Myocyte (in vitro differentiated cells): ENCODE measurements around the gene APOBEC3B. TPM values are rescaled to one million over a fixed set of nuclear protein-coding genes. Genes with fewer than 3 reads are reported as not detected.
"Not testable (repeated sequence)": the region's sequence is repeated elsewhere in the genome, so short reads cannot be mapped to it uniquely, and the experiment has no call there.

ENCODE experiments used
- DNase-seq: peaks from one replicate; pipeline ENCODE4 v3.0.0-alpha.2; 2012; ENCODE audit warnings: low read depth
- total RNA-seq: library from RNA; depleted of rRNA; stranded (reverse); fragments of >200 nt; gene quantifications from 2 replicates; pipeline ENCODE4 v1.2.3, GENCODE V29; 2014

Gene APOBEC3B
- total RNA-seq, 1 donor from 2014 or later: 0.24 TPM

GRCh38 chr22:38950527-38951295, 31.4 kb upstream of the APOBEC3B start:
- DNase-seq: no peak

GRCh38 chr22:38951734-38952133, 30.4 kb upstream of the APOBEC3B start:
- DNase-seq: no peak

- DNase-seq: no peak
Measured at GRCh38 chr22:38952281-38952993, 29.7 kb upstream of the APOBEC3B start.

GRCh38 chr22:38953091-38953490, 29.1 kb upstream of the APOBEC3B start:
- no peak for DNase-seq

- no peak for DNase-seq
Measured at GRCh38 chr22:38953577-38954413, 28.4 kb upstream of the APOBEC3B start.

- no peak for DNase-seq
Measured at GRCh38 chr22:38954414-38955043, 27.6 kb upstream of the APOBEC3B start.

- DNase-seq: no peak
Measured at GRCh38 chr22:38955250-38955905, 26.8 kb upstream of the APOBEC3B start.

GRCh38 chr22:38955926-38956325, 26.2 kb upstream of the APOBEC3B start:
- no peak for DNase-seq

GRCh38 chr22:38956551-38956950, 25.6 kb upstream of the APOBEC3B start:
- no peak for DNase-seq

- DNase-seq: no peak
Measured at GRCh38 chr22:38957046-38957770, 24.9 kb upstream of the APOBEC3B start, which contains the start of gene APOBEC3A. TSS of gene APOBEC3A (plus strand) at chr22:38957609. CDS start at chr22:38957692, 83 bp downstream.

GRCh38 chr22:38957808-38958650, 24.1 kb upstream of the APOBEC3B start:
- DNase-seq: no peak

- DNase-seq: not testable (repeated sequence)
Measured at GRCh38 chr22:38958651-38958943, 23.6 kb upstream of the APOBEC3B start.

- no peak for DNase-seq
Measured at GRCh38 chr22:38959590-38959989, 22.6 kb upstream of the APOBEC3B start.

GRCh38 chr22:38960673-38961072, 21.5 kb upstream of the APOBEC3B start:
- DNase-seq: not testable (repeated sequence)

GRCh38 chr22:38963291-38963738, 18.8 kb upstream of the APOBEC3B start:
- peak; percentile 10 for DNase-seq

- no peak for DNase-seq
Measured at GRCh38 chr22:38963872-38964271, 18.3 kb upstream of the APOBEC3B start.

- DNase-seq: no peak
Measured at GRCh38 chr22:38964306-38964705, 17.8 kb upstream of the APOBEC3B start.

- DNase-seq: no peak
Measured at GRCh38 chr22:38964989-38965388, 17.2 kb upstream of the APOBEC3B start.
